CD14-positive monocyte (primary cell): ENCODE measurements around the gene D2HGDH. TPM values are rescaled to one million over a fixed set of nuclear protein-coding genes. Genes with fewer than 3 reads are reported as not detected.

Experiments used
- DNase-seq, 3 donors: peaks; one replicate each; pipeline ENCODE4 v3.0.0-alpha.2; 2011 to 2022
- H2AFZ ChIP-seq: 2 replicates; pipeline ENCODE4 v1.6.0; 2012; ENCODE audit warnings: mild to moderate bottlenecking, low read depth, low read length, inconsistent platforms; ENCODE audit not compliant: insufficient read depth, poor library complexity, severe bottlenecking
- H3K27ac ChIP-seq, 2 donors: 1 replicate in 1 of 2; 2 replicates in 1 of 2; pipeline ENCODE4 v1.5.1; 2012 to 2013; ENCODE audit warnings: low read length in 2 of 2, control low read depth in 1 of 2, inconsistent platforms in 1 of 2, low read depth in 1 of 2, mild to moderate bottlenecking in 1 of 2
- H3K27me3 ChIP-seq, 2 donors: one replicate each; pipeline versions ENCODE4 v1.6.0 to v1.6.1; 2011 to 2013; ENCODE audit warnings: low read length in 2 of 2; ENCODE audit not compliant: control insufficient read depth in 2 of 2, insufficient read depth in 2 of 2
- H3K36me3 ChIP-seq, 2 donors: replicated peaks in 1 of 2; 1 replicate in 1 of 2; 2 replicates in 1 of 2; pipeline versions ENCODE4 v1.5.1 to v1.6.1; 2012 to 2013; ENCODE audit warnings: low read length in 2 of 2, control low read depth in 1 of 2, inconsistent platforms in 1 of 2, mild to moderate bottlenecking in 1 of 2; ENCODE audit not compliant: insufficient read depth in 2 of 2, control insufficient read depth in 1 of 2
- H3K4me1 ChIP-seq, 2 donors: 1 replicate in 1 of 2; 2 replicates in 1 of 2; pipeline versions ENCODE4 v1.5.1 to v1.6.1; 2012 to 2013; ENCODE audit warnings: low read length in 2 of 2, control low read depth in 1 of 2, inconsistent platforms in 1 of 2, mild to moderate bottlenecking in 1 of 2, moderate library complexity in 1 of 2; ENCODE audit not compliant: insufficient read depth in 2 of 2, control insufficient read depth in 1 of 2
- H3K4me2 ChIP-seq: replicated peaks from 2 replicates; pipeline ENCODE3; 2012; ENCODE audit warnings: low read length, moderate library complexity, mild to moderate bottlenecking; ENCODE audit not compliant: poor library complexity, severe bottlenecking; ENCODE audit errors: extremely low read depth
- H3K4me3 ChIP-seq, 3 experiments: fragments of 200-600 bp in 1 of 3; sonication (generic) in 1 of 3; replicated peaks in 1 of 3; 1 replicate in 2 of 3; 2 replicates in 1 of 3; pipeline ENCODE4 v1.5.1; 2011 to 2013; ENCODE audit warnings: low read length in 3 of 3, mild to moderate bottlenecking in 3 of 3, control low read depth in 2 of 3, low read depth in 2 of 3, inconsistent platforms in 1 of 3, moderate library complexity in 1 of 3
- H3K79me2 ChIP-seq: 2 replicates; pipeline ENCODE4 v1.6.0; 2012; ENCODE audit warnings: mild to moderate bottlenecking, control low read depth, inconsistent platforms, low read length, moderate library complexity; ENCODE audit not compliant: insufficient read depth
- H3K9ac ChIP-seq: 2 replicates; pipeline ENCODE4 v1.6.0; 2017; ENCODE audit warnings: low read length, mild to moderate bottlenecking; ENCODE audit not compliant: insufficient read depth, poor library complexity, severe bottlenecking
- H3K9me3 ChIP-seq, 2 donors: replicated peaks in 1 of 2; 1 replicate in 1 of 2; 2 replicates in 1 of 2; pipeline versions ENCODE4 v1.5.1 to v1.6.1; 2012 to 2013; ENCODE audit warnings: low read length in 2 of 2, control low read depth in 1 of 2; ENCODE audit not compliant: control insufficient read depth in 1 of 2, insufficient read depth in 1 of 2
- H4K20me1 ChIP-seq: 2 replicates; pipeline ENCODE4 v1.6.0; 2012; ENCODE audit warnings: mild to moderate bottlenecking, low read length, control low read depth, moderate library complexity; ENCODE audit not compliant: insufficient read depth
- H3K27ac Mint-ChIP-seq, 7 donors: one replicate each; pipeline ENCODE4 v1.8.0; 2020; ENCODE audit warnings: mild to moderate bottlenecking in 7 of 7, mixed read lengths in 7 of 7, moderate library complexity in 6 of 7, inconsistent platforms in 2 of 7
- H3K27me3 Mint-ChIP-seq, 3 donors: one replicate each; pipeline ENCODE4 v1.8.0; 2021 to 2022; ENCODE audit warnings: low read depth in 3 of 3, mild to moderate bottlenecking in 3 of 3, mixed read lengths in 3 of 3, moderate library complexity in 3 of 3, inconsistent platforms in 1 of 3
- H3K36me3 Mint-ChIP-seq, 2 donors: one replicate each; pipeline ENCODE4 v1.8.0; 2020; ENCODE audit warnings: mixed read lengths in 2 of 2, inconsistent platforms in 1 of 2, mild to moderate bottlenecking in 1 of 2
- H3K4me1 Mint-ChIP-seq: one replicate; pipeline ENCODE4 v1.8.0; 2020; ENCODE audit warnings: mild to moderate bottlenecking, mixed read lengths
- H3K4me3 Mint-ChIP-seq, 2 donors: one replicate each; pipeline ENCODE4 v1.8.0; 2020; ENCODE audit warnings: mild to moderate bottlenecking in 2 of 2, mixed read lengths in 2 of 2, moderate library complexity in 1 of 2
- H3K9me3 Mint-ChIP-seq, 7 donors: one replicate each; pipeline ENCODE4 v1.8.0; 2020 to 2022; ENCODE audit warnings: mixed read lengths in 7 of 7, mild to moderate bottlenecking in 6 of 7, moderate library complexity in 6 of 7, inconsistent platforms in 2 of 7
- WGBS: methylation state at CpG from one replicate; pipeline ENCODE4 v1.1.5; 2013; ENCODE audit warnings: missing lambda C conversion rate; ENCODE audit not compliant: insufficient coverage; 5-methylcytosine and 5-hydroxymethylcytosine counted together
- intact Hi-C, 2 donors: fragments of 100-400 bp; cut with micrococcal nuclease; formaldehyde crosslinking; loops; one replicate each; pipeline versions ENCODE4 v1.15.0 to v1.15.1; 2023
- polyA plus RNA-seq, 3 donors: library from polyadenylated mRNA; depleted of rRNA in 1 of 3; unstranded in 2 of 3; stranded (reverse) in 1 of 3; fragments of 300-500 nt in 2 of 3; fragments of >200 nt in 1 of 3; fragmentation: Illumina TruSeq in 2 of 3; gene quantifications; 1 replicate in 2 of 3; 2 replicates in 1 of 3; pipeline ENCODE4 v1.2.3, GENCODE V29; 2012 to 2021
- TF ChIP-seq, protein P1 (sequence below): fragments of 200-600 bp; IDR thresholded peaks from one replicate; pipeline ENCODE4 v1.8.0; 2022; ENCODE audit warnings: antibody characterized with exemption, mild to moderate bottlenecking

D2HGDH gene
- polyA plus RNA-seq, 3 donors, result 1.0 to 57.1 (median 1.1) TPM

DNA sequence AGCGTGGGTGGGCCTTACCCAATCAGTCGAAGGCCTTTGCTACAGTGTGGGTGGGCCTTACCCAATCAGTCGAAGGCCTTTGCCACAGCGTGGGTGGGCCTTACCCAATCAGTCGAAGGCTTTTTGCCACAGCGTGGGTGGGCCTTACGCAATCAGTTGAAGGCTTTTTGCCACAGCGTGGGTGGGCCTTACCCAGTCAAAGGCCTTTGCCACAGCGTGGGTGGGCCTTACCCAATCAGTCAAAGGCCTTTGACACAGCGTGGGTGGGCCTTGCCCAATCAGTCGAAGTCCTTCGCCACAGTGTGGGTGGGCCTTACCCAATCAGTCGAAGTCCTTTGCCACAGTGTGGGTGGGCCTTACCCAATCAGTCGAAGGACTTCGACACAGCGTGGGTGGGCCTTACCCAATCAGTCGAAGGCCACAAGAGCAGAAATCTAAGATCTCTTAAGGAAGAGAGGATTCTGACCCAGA lies 25.9 kb downstream of the D2HGDH start:
- Histone ChIP-seq H3K9ac (no peak overlapping the region), H3K36me3 (peaks cover 16 to 55% of the 10 kb centered on the region in 2 donors), H3K4me3 (no peak overlapping the region), H3K4me1 (peaks cover 11 to 14% of the 10 kb centered on the region in 2 donors), H3K27ac (no peak overlapping the region), H3K4me2 (no peak overlapping the region), H3K27me3 (no peaks in the 10 kb centered on the region), H4K20me1 (no peaks in the 10 kb centered on the region), H2AFZ (no peak overlapping the region), H3K9me3 (peaks cover 5 to 6% of the 10 kb centered on the region in 2 donors), H3K79me2 (no peaks in the 10 kb centered on the region)
- TF ChIP-seq, protein P1, sequence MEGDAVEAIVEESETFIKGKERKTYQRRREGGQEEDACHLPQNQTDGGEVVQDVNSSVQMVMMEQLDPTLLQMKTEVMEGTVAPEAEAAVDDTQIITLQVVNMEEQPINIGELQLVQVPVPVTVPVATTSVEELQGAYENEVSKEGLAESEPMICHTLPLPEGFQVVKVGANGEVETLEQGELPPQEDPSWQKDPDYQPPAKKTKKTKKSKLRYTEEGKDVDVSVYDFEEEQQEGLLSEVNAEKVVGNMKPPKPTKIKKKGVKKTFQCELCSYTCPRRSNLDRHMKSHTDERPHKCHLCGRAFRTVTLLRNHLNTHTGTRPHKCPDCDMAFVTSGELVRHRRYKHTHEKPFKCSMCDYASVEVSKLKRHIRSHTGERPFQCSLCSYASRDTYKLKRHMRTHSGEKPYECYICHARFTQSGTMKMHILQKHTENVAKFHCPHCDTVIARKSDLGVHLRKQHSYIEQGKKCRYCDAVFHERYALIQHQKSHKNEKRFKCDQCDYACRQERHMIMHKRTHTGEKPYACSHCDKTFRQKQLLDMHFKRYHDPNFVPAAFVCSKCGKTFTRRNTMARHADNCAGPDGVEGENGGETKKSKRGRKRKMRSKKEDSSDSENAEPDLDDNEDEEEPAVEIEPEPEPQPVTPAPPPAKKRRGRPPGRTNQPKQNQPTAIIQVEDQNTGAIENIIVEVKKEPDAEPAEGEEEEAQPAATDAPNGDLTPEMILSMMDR, result no peak
- intact Hi-C loops, result no loop called here
- no peak for DNase-seq
- Mint-ChIP-seq H3K27ac (no peak overlapping the region), H3K9me3 (peaks cover 2 to 8% (median 2%) of the 10 kb centered on the region in 7 donors), H3K27me3 (peaks cover 0 to 7% (median 0%) of the 10 kb centered on the region in 3 donors), H3K36me3 (peaks cover 39 to 54% of the 10 kb centered on the region in 2 donors), H3K4me1 (peaks cover 20% of the 10 kb centered on the region), H3K4me3 (no peak overlapping the region)
- 96% methylated on average over 12 of the region's 17 CpGs for WGBS

DNA sequence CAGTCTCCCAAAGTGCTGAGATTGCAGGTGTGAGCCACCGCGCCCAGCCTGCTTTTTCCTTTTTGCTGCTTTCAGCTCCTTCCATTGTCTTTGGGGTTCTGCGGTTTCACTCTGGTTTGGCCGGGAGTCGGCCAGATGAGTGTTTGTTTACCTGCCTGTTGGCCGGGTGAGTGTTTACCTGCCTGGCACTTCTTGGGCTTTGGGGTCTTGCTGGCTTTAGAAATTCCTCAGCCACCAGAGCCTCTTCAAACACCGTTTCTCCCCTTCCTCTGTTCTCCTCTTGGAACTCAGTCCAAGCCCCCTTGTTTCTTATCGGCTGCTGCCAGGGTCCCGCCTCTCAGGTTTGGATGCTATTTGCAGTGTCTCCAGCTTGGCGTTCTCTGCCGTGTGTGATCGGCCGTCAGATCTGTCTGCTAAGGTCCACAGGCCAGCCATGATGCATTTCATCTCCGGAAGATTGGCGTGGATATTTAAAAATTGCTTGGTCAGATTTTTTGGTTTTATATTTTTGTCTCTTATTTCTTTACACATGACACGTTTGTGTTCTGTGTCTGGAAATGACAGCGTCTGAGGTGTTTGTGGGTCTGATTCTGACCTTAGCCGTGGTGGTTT lies 28.0 kb downstream of the D2HGDH start:
- Mint-ChIP-seq H3K36me3 (peaks cover 24 to 35% of the 10 kb centered on the region in 2 donors), H3K4me1 (peaks cover 20% of the 10 kb centered on the region), H3K27ac (peak overlapping the region in 3 of 7 donors; percentile 47 to 75 (median 47)), H3K4me3 (no peak overlapping the region), H3K27me3 (peaks cover 0 to 7% (median 0%) of the 10 kb centered on the region in 3 donors), H3K9me3 (peaks cover 0 to 8% (median 2%) of the 10 kb centered on the region in 7 donors)
- Histone ChIP-seq H3K4me2 (no peak overlapping the region), H3K36me3 (peaks cover 6 to 34% of the 10 kb centered on the region in 2 donors), H3K27me3 (no peaks in the 10 kb centered on the region), H3K27ac (no peak overlapping the region), H3K4me1 (peaks cover 11 to 14% of the 10 kb centered on the region in 2 donors), H3K9ac (no peak overlapping the region), H3K9me3 (peaks cover 5 to 6% of the 10 kb centered on the region in 2 donors), H2AFZ (no peak overlapping the region), H4K20me1 (no peaks in the 10 kb centered on the region), H3K4me3 (no peak overlapping the region), H3K79me2 (no peaks in the 10 kb centered on the region)
- 96% methylated on average over 14 of the region's 18 CpGs for WGBS
- TF ChIP-seq, protein P1, result no peak
- no peak for DNase-seq
- intact Hi-C loops, result no loop called here
